Measurements from ENCODE around the gene BCKDK. TPM values are rescaled to one million over a fixed set of nuclear protein-coding genes. Genes with fewer than 3 reads are reported as not detected.

Gene BCKDK
- total RNA-seq, 1 experiment from 2014 or later = 47.7 TPM

DNA sequence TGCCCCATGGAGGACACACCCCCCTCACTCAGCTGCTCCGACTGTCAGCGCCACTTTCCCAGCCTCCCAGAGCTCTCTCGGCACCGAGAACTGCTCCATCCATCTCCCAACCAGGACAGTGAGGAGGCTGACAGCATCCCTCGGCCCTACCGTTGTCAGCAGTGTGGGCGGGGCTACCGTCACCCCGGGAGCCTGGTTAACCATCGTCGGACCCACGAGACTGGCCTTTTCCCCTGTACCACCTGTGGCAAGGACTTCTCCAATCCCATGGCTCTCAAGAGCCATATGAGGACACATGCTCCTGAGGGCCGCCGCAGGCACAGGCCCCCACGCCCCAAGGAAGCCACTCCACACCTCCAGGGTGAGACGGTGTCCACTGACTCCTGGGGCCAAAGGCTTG, 31.9 kb upstream of the BCKDK start:
- Histone ChIP-seq H3K36me3 (ENCODE audit: low read depth, low read length) (peaks cover 10% of the 10 kb centered on the region), H3K4me2 (ENCODE audit: low read length) (no peak overlapping the region), H3K9me2 (replicated peaks; ENCODE audit: low read length) (no peaks in the 10 kb centered on the region), H3K4me3 (ENCODE audit: low read length) (no peak overlapping the region), H3K27ac (ENCODE audit: low read length) (no peak overlapping the region), H3K79me2 (ENCODE audit: low read length) (peaks cover 53% of the 10 kb centered on the region), H4K20me1 (ENCODE audit: low read length) (no peaks in the 10 kb centered on the region), H3K27me3 (ENCODE audit: low read length) (no peaks in the 10 kb centered on the region), H3K9me3 (ENCODE audit: low read length) (no peaks in the 10 kb centered on the region), H3K4me1 (ENCODE audit: insufficient read depth, low read length) (peaks cover 15% of the 10 kb centered on the region; the same call in 1 of the 2 replicates), H2AFZ (ENCODE audit: low read length) (no peak overlapping the region), H3F3A (ENCODE audit: low read length, unreplicated experiment) (no peaks in the 10 kb centered on the region), H3K9ac (ENCODE audit: low read length) (no peak overlapping the region)
- ChIA-PET CTCF (no interaction called here), POLR2A (ENCODE audit: unreplicated experiment) (no interaction called here)
- intact Hi-C loops (cut with micrococcal nuclease) = no loop called here
- no peak for DNase-seq
- no peak for ATAC-seq
- BruUV-seq (replicated peaks) = no TSS peak
- no peak for TF ChIP-seq EZH2 (IDR thresholded peaks at IDR 0.05; ENCODE audit: low read length, unreplicated experiment)
- TF ChIP-seq, protein P1, sequence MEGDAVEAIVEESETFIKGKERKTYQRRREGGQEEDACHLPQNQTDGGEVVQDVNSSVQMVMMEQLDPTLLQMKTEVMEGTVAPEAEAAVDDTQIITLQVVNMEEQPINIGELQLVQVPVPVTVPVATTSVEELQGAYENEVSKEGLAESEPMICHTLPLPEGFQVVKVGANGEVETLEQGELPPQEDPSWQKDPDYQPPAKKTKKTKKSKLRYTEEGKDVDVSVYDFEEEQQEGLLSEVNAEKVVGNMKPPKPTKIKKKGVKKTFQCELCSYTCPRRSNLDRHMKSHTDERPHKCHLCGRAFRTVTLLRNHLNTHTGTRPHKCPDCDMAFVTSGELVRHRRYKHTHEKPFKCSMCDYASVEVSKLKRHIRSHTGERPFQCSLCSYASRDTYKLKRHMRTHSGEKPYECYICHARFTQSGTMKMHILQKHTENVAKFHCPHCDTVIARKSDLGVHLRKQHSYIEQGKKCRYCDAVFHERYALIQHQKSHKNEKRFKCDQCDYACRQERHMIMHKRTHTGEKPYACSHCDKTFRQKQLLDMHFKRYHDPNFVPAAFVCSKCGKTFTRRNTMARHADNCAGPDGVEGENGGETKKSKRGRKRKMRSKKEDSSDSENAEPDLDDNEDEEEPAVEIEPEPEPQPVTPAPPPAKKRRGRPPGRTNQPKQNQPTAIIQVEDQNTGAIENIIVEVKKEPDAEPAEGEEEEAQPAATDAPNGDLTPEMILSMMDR (conservative IDR thresholded peaks at IDR 0.05; ENCODE audit: low read depth, low read length) = no peak
- TF ChIP-seq EZH2phosphoT487 (IDR thresholded peaks at IDR 0.05; ENCODE audit: borderline replicate concordance, low read length) = no peak

- Histone ChIP-seq H3F3A (ENCODE audit: low read length, unreplicated experiment) (no peaks in the 10 kb centered on the region), H3K4me3 (ENCODE audit: low read length) (no peak overlapping the region), H3K79me2 (ENCODE audit: low read length) (peaks cover 46% of the 10 kb centered on the region), H3K9me3 (ENCODE audit: low read length) (no peaks in the 10 kb centered on the region), H3K36me3 (ENCODE audit: low read depth, low read length) (peaks cover 10% of the 10 kb centered on the region), H3K4me2 (ENCODE audit: low read length) (no peak overlapping the region), H4K20me1 (ENCODE audit: low read length) (no peaks in the 10 kb centered on the region), H2AFZ (ENCODE audit: low read length) (no peak overlapping the region), H3K4me1 (ENCODE audit: insufficient read depth, low read length) (0 out of 2 replicates have a peak, but pooled peaks cover 8% of the 10 kb centered on the region), H3K9me2 (replicated peaks; ENCODE audit: low read length) (no peaks in the 10 kb centered on the region), H3K9ac (ENCODE audit: low read length) (no peak overlapping the region), H3K27ac (ENCODE audit: low read length) (no peak overlapping the region), H3K27me3 (ENCODE audit: low read length) (no peaks in the 10 kb centered on the region)
- TF ChIP-seq EZH2 (IDR thresholded peaks at IDR 0.05; ENCODE audit: low read length, unreplicated experiment) (no peak), EZH2phosphoT487 (IDR thresholded peaks at IDR 0.05; ENCODE audit: borderline replicate concordance, low read length) (no peak)
- TF ChIP-seq, protein P1 (conservative IDR thresholded peaks at IDR 0.05; ENCODE audit: low read depth, low read length) = no peak
- POLR2A ChIA-PET (ENCODE audit: unreplicated experiment) = no interaction called here
- DNase-seq (no peak), ATAC-seq (no peak)
- no TSS peak for BruUV-seq (replicated peaks)
- intact Hi-C loops (cut with micrococcal nuclease) = no loop called here
- CTCF ChIA-PET = no interaction called here
Measured at GRCh38 chr16:31077024-31077423, 31.2 kb upstream of the BCKDK start.

- H3K79me2 ChIP-seq (ENCODE audit: low read length) = peaks cover 38% of the 10 kb centered on the region
- CTCF ChIA-PET = no interaction called here
- intact Hi-C loops (cut with micrococcal nuclease) = no loop called here
Measured at GRCh38 chr16:31077592-31078396, 30.4 kb upstream of the BCKDK start.

More at GRCh38 chr16:31077592-31078396, 30.4 kb upstream of the BCKDK start:
- no TSS peak for BruUV-seq (replicated peaks)
- Histone ChIP-seq H3K9me2 (replicated peaks; ENCODE audit: low read length) (no peaks in the 10 kb centered on the region), H2AFZ (ENCODE audit: low read length) (no peak overlapping the region), H3K27ac (ENCODE audit: low read length) (no peak overlapping the region), H3K4me3 (ENCODE audit: low read length) (no peak overlapping the region), H3K36me3 (ENCODE audit: low read depth, low read length) (peaks cover 10% of the 10 kb centered on the region), H3K9me3 (ENCODE audit: low read length) (no peaks in the 10 kb centered on the region), H3K27me3 (ENCODE audit: low read length) (no peaks in the 10 kb centered on the region), H3K4me2 (ENCODE audit: low read length) (no peak overlapping the region), H3F3A (ENCODE audit: low read length, unreplicated experiment) (no peaks in the 10 kb centered on the region), H4K20me1 (ENCODE audit: low read length) (no peaks in the 10 kb centered on the region), H3K9ac (ENCODE audit: low read length) (no peak overlapping the region), H3K4me1 (ENCODE audit: insufficient read depth, low read length) (0 out of 2 replicates have a peak, but pooled peaks cover 6% of the 10 kb centered on the region)
- POLR2A ChIA-PET (ENCODE audit: unreplicated experiment) = no interaction called here
- ATAC-seq (no peak), DNase-seq (no peak)
- TF ChIP-seq, protein P1 (conservative IDR thresholded peaks at IDR 0.05; ENCODE audit: low read depth, low read length) = no peak
- TF ChIP-seq EZH2 (IDR thresholded peaks at IDR 0.05; ENCODE audit: low read length, unreplicated experiment) (no peak), EZH2phosphoT487 (IDR thresholded peaks at IDR 0.05; ENCODE audit: borderline replicate concordance, low read length) (no peak)
